Femur (tissue), 1 donor: Measurements from ENCODE around the gene MSANTD2.
A peak's percentile ranks its signal among the peaks of the same experiment; 100 is the strongest.

Experiments used
- DNase-seq: peaks from one replicate; pipeline ENCODE4 v3.0.0-alpha.2; 2017

MSANTD2 gene

DNA sequence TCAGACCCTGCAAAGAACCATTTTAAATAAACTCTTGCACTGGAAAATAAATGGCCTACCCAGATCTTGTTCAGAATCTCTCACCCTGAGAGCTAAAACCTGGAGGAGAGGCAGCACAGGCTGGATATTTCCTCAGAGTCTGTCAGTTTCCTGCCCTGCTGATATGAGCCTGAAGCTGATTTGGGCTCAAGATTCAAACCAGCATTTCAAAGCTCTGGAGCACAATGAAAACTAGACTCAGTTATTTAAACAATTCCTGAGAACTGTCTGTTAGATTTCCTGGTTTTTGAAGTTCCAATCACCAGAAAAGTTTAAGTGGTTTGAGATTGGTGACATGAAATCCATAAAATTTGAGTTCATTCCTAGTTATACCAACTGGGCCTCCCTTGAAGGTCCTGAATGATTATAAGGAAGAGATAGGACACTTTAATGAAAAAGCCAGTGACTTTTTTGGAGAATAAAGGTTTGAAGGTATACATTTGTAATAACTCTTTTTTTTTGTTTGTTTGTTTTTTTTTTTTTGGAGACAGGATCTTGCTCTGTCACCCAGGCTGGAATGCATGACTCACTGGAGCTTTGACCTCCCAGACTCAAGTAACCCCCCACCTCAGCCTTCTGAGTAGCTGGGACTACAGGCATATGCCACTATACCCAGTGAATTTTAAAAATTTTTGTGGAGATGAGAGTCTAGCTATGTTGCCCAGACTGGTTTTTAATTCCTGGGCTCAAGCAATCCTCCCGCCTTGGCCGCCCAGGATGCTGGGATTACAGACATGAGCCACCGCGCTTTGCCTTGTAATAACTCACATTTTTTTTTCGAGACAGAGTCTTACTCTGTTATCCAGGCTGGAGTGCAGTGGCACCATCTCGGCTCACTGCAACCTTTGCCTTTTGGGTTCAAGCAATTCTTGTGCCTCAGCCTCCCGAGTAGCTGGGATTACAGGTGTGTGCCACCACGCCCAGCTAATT, 30.1 kb downstream of the MSANTD2 start:
- no peak for DNase-seq

DNA sequence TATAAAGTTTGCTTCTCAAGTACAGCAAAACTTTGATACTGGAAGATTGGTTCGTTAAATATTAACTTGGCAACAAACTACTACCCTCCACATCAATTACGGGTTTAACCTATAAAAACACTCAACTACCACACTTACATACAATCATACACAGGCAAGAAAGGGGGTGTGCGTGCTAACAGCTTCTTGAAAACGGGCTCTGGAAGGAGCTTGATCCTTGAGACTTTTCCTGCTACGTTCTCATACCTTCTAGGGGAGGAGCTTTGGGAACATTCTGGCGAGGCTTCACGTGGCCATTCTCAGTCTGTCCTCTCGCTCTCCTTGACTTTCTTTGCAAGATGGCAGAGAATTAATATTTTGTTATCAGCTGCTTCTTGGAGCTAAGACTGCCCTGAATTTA, 31.3 kb downstream of the MSANTD2 start:
- DNase-seq: no peak

DNA sequence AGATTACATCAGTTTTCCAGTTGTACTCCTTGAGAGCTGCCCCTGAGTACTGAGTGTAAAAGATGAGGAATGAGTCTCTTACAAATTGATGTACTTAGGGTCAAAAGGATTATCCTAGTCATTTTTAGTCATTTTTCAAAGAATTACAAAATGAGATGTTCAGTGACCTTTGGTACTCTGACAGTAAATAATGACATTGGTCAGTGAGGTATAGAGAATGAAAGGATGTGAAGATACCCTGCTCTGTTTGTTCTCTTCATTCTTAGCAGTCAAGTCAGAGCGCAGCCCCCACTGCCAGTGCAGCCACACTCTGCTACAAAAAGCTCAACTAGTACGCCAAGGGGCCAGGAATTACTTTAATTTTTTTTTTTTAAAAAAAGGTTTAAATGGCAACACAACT, 34.0 kb downstream of the MSANTD2 start:
- DNase-seq: no peak

DNA sequence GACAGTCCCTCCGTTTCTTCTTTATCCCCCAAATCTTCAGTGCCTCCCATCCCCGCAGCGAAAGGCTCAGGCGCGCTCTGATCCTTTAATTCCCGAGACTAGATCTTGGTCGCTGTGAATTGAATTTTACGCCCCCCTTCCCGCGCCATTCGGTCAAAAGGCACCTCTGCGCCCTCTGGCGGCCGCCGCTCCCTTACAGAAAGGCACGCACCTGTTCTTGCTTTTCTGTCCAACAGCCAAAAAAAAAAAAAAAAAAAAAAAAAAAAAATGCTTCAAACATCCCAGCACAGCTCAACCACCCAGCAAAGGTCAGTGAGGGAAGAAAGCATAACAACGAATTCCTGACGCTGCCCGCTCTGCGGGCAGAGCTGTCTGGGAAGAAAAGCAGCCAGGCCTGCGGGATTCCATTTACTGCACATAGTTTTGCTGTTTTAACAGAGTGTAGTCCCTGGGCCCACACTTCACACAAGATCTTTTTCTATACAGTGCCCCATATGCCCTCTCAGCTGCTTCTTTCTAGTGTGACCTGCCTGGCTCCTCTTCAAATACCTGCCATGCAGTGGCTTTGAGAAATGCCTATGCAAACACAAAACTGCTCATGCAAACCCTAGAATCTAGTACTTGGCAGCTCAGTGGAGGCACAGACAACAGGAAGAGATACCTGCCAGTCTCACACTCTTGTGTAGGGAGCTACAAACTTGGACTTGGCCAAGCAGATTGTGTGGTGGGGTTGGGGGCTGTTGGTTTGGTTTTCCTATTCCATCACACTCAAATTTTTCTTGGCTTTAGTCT, 36.9 kb downstream of the MSANTD2 start:
- peak; percentile 90 for DNase-seq

DNA sequence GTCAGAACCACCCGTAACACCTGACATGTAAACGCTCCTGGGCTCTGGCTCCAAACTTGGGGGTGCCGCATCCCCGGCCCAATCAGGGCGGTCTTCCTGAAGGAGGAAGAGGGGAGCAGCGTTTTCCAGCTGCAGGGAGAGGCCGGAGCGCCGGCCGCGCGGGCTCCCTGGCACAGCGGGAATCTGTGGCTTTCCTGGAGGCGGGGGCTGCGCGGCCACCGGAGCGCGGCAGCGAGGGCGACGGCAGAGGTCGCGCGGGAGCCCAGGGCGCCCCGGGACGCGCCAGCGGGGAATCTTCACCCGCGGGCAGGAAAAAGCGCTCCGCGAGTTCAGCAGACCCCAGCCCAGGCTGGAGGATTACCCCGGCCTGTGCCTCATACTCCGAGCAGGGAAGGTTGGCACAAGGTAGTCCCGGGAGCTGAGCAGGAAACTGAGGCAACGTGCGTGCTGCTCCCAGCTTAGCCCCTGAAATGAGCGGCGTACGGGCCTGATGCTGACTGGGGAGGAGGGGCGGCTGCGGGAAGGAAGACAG, 37.5 kb downstream of the MSANTD2 start:
- DNase-seq: no peak

DNA sequence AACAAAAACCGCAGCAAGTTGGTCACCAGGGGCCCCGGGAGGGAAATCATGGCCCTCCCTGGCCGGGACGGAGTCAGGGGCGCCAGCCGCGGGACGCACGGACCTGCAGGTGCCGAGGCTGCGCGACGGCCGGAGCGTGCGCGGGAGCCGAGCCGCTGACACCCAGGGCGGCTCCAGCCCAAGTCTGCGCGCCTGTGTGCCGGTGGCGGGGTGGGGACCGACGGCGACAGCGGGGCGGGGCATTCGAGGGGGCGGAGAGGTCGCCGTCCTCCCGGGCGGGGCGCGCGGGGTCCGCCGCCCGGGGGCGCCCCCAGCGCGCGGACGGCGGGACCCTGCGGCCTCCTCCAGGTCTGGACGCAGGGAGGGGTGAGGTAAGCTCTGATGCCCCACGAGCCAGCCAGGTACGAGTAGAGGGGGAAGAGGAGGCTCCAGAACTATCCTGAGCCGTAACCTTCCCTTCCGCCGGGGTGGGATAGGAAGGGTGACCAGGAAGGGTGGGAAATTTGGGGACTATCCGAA, 38.0 kb downstream of the MSANTD2 start, which contains the start of gene ESAM:
Gene ESAM (minus strand): TSS at position 186 of the 519 bp plus-strand sequence. CDS start 136 bp downstream, at position 50.
- DNase-seq: no peak

DNA sequence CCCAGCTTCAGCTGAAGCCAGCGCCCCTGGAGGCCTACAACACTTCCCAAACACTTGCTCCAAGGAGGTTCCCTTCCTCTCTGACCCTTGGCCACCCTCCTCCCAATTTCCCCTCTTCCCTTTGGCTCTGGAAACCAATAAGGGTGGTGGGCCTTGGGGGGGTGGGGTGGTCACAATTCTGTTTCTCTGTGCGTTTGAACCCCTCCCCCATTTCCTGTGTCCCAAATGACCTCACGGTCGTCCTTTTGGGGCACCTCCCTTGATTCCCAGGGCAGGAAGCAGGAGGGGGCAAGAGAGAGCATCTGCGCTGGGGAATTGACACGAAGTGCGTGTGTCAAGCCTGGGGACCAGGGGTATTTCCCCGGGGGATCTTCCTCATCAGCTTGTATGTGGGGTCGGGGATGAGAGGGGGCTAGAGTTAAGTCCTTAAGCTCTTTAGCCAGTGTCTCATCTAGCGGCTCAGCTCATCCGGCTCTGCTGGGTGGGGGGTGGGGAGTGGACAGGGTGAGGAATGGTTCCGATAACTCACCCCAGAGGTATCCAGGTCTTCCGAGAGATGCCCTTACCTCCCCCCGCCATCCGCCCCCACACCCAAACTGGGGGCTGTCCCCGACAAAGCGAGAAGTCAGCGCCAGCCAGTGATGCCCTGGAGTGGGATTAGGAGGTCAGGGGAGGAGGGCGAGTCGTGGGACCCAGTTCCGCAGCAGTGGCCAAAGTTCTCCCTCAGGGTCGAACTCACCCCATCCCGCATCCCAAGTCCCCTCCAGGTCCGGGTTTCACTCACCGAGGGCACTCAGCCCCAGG, 38.7 kb downstream of the MSANTD2 start:
- DNase-seq: no peak

DNA sequence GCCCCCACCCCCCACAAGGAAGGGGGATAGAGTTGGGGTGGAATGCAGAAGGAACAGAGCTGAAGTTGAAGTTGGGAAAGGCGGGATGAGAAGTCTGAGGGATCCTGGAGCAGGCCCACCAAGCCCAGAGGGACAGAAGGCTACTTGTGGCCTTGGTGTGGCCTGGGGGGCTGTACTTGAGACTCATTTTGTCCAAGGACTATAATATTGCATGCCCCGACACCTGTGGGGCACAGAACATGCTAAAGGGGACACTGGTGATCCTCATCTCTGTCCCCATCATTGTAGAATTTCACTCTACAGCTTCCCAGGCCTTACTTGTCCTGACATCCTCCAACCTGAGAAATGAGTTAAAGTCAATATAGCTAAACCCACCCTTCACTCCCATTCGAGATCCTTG, 39.4 kb downstream of the MSANTD2 start:
- DNase-seq: no peak

DNA sequence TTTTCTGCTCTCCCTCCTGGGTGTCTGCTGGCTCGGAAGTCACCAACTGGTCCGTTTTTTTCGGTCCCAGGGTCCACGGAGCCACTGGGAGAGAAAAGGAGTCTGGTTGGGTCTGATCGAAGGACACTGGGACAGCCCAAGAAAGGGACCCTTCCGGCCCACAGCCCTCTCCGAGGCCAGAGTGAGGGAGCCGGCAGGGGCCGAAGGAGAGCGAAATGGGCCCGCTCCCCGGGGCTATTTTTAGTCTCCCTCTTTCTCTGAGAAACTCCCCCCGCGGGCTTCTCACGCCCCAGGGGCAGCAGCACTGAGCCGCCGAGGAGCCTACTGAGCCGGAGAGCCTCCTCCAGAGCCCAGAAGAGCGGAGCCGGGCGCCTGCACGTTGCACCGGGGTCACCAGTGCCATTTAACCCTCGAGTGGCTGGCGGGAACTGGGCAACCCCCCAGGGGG, 40.0 kb downstream of the MSANTD2 start:
- DNase-seq: no peak

DNA sequence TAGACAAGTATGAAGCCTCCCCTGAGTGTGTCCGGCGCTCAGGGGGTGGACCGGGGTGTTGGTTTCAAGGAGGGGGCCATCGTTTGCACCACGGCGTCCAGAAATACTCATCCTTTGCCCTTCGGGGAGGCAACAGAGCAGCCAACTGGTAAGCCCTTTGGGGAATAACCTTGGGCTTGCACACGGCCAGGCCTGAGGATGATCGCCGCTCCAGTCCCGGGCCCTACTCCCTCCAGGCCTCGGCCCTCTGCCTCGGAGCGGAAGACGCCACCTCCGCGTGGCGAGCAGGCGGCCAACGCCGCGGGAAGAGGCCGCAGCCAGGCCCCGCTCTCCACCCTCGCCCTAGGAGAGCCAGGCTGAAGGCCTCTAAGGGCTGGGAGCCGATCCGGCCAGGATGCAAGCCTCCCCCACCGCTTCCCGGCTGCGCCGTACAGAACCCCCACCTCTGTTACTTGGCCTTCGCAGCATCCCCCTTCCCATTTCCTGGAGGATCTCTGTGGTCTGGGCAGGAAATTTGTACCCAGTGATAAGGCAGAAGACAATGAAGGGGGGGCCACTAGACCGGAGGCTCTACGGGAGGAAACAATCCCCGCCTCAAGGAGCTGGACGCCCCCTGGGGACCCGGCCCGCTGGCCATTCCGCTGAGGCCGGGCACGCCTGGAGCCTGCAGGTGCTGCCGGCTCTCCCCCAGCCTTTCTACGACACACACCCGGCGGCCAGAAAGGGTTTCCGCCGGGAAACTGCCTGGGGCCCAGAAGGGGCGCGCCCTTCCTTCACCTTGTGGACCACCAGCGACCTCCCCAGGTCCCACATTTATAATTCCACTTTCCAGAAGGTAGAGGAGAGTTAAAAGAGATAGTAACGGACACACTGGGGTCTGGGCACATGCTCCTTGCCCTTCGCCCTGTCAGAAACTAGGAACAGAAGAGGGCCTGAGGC, 40.7 kb downstream of the MSANTD2 start:
- DNase-seq: peak; percentile 60

DNA sequence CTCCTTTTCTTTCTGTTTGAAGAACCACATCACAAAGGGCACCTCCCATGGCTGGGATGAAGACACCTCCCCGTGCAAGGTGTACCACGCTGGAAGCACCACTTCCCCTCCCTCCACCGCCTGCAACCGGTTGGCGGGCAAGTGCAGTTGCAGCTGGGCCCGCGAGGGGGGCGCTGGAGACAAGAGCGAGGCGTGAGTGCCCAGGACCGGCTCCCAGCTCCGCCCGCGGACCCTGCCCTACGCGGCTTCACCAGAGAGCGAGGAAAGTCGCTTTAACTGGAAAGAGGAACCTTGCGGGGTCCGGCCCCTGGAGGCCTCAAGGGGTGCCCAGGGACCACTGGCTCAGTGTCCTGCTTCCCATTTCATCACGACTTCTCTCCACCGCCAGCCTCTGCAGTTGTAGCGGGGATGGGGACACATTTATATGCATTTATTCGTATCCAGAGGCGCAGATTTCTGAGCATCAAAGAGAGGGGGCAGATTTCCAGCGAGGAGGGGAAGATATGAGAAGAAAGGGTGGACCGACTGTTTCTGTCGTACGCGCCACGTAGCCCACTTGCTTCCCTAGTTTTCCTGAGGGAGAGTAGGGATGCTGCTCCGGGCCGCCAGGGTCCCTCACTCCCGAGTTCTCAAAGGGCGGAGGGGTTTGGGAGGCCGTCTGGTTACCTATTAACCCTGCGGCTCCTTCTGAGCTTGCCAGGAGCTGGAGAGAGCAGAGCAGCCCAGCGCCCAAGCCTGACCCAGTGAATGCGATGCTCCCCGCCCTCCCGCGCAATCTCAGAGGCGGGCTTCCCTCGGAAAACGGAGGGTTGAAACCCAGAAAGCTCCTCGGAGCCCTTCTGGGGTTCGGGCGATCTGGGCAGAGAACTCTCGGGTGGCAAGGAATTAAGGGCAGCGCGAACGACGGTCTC, 41.6 kb downstream of the MSANTD2 start:
- peak; percentile 82 for DNase-seq

DNA sequence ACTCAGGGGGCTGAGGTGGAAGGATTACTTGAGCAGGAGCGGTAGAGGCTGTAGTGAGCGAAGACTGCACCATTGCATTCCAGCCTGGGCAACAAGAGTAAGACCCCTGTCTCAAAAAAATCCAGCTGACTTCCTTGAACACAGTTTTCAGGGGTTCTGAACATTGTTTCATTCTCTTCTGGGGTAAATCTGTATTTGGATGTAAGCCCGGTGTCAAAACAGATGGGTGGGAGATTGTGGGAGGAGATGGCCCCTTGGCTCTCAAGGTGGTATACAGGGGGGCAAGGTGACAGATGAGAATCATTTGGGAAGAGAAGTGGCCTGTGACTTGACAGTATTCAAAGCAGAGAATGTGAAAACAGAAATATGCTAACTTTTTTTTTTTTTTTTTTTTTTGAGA, 42.9 kb downstream of the MSANTD2 start:
- no peak for DNase-seq

DNA sequence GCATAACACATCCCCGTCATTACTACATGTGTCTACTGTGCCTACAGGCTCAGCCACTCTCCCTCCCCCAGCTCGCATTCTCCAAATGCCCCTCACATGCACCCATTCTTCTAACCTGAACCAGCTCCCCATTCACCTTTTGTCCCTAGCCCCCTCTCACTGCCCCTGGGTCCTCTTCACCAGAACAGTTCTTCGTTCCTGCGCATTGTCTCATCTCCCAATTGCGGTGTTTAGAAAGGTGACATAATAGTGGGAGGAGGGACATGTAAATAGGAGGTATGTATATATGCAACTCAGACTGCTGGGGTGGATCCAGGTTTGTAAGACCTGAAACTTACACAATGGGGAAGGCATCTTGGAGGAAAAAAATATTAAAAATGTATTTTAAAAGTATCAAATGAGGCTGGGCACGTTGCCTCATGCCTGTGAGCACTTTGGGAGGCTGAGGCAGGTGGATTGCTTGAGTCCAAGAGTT, 43.4 kb downstream of the MSANTD2 start:
- DNase-seq: no peak

DNA sequence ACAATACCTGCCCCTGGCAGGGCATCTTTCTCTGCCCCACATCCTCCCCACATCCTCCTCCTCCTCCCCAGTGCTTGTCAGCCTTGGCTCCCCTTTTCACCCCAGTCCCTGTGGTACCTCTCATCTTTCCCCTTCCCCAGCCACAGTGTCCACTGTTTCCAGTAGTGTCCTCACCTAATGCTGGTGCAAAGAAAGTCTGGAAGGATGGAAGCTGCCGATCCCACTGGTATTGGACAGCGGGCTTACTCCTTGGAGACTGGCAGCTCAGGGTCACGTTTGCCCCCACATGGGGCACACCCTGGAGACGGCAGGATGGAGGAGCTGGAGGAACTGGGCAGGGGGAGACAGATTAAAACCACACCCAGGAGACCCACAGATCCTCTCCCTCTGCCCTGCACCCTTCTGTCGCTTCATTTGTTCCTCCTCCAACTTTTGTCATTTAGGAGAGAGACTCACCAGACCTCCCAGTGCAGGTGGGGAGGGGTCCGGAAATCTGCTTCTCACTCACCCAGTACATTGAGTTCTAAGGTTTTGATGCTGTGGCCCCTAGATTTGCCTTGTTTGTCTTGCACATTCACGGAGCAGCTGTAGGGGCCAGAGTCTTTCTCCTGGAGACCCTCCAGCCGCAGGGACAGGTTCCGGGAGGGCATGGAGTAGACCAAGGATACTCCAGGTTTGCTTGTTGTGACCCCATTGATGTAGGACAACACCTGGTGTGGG, 44.0 kb downstream of the MSANTD2 start:
- no peak for DNase-seq

DNA sequence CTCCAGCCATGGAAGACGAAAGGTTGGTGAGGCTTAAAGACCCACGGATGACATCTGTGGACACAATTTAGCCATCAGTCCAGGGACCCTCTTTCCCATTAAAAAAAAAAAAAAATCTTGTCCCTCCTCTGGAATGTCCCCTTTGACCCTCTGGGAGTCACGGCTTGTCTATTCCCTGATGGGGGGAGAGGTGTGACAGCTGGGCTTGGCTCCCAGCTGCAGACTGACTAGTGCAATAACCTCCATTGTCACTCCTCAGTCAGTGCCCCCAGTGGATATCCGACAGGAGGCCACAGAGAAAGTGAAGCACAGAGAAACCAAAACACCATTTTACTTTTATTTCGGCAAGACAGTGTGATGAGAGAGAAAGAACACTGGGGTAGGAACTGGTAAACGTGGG, 45.5 kb downstream of the MSANTD2 start:
- DNase-seq: no peak

DNA sequence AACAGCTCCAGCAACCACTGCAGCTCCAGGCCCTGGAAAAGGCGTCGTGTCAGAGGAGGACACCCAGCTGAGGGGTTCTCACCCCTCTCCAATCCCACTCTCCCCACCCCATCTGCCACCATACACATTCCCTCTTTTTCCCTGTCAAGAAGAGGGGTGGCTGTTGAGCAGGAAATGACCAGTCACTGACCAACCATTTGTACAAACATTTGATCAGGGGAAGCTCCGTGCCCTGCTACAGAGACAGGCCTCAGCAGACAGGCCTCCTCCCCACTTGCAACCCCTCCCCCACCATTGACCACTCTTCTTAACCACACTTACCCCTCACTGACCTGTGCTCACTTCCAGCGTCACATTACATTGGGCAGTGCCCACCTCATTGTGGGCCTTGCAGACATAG, 45.9 kb downstream of the MSANTD2 start:
- DNase-seq: no peak

DNA sequence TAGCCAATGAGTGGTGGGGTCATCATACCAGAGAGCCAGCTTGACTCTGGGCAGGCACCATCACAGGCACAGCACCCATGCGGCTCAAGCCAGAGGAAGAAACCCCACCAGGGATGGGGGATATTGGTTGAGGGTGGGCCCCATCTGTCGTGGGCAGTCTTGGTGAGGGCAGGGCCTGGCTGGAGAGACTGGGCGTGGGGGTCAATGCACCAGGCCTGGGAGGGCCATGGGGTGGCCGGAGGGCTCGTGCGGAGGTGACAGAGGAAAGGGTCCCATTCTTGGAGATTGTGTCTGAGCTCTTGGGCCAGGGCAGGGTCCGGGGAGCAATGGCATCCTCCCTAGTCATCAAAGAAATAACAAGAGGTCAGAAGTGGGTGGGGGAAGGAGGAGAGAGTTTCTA, 46.6 kb downstream of the MSANTD2 start:
- DNase-seq: no peak

DNA sequence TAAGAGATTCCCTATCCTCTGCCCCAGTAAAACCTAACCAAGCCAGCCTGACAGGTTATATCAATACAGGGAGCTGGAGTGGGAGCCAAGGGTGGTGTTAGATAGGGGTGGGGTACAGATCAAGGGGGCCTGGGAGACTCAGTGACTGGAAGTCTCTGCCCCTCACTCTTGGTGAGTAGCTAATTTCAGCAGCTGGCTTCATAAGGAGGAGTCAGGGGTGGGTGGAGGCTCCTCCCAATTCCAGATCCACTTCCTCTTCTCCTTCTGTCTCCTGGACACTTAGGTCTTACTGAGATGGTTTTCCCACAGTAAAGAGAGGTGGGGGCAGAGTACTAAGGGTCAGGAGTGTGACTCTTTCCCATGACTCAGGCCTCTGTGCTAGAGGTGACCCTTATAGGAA, 47.0 kb downstream of the MSANTD2 start:
- DNase-seq: no peak

DNA sequence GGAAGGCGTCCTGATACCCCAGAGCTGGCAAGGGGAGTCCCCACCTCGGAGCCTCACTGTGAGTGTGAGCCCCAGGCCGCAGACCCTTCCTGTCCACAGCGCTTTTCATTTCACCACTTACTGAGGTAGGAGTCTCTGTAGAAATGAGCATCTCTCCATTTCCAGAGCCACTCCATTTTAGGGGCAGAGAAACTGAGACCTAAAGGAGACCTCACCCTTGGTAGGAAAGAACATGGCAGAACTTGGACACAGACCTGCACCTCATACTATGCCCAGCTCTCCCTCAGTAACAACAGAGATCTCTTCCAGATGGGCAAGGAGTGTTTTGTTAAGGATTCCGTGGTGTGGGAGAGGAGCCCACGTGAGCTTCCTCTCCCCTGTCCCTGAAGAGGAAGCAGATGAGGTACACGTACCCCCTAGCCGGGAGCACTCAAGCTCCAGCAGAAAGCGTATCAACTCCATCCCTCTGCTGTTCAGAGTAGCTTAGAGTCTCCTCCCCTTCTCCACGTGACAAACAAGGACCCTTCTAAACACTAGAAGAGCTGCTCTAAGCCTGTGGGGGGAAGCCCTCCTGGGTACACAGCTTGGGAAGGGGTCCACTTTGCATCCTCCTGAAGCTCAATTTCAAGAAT, 47.6 kb downstream of the MSANTD2 start:
- no peak for DNase-seq
